Globus pallidus (tissue), 1 donor: ENCODE data around the gene IRF4.

Experiments used
- DNase-seq: peaks from one replicate; pipeline ENCODE4 v3.0.0-alpha.2; 2015; ENCODE audit warnings: low spot score

IRF4 gene

GRCh38 chr6:381742-382461, 9.7 kb upstream of the IRF4 start:
- no peak for DNase-seq

GRCh38 chr6:382883-383810, 8.4 kb upstream of the IRF4 start:
- no peak for DNase-seq

GRCh38 chr6:383856-384255, 7.7 kb upstream of the IRF4 start:
- DNase-seq = no peak

- DNase-seq = no peak
Observed at GRCh38 chr6:384898-385297, 6.7 kb upstream of the IRF4 start.

- DNase-seq = no peak
Observed at GRCh38 chr6:385614-386013, 5.9 kb upstream of the IRF4 start.

GRCh38 chr6:386688-387266, 4.8 kb upstream of the IRF4 start:
- DNase-seq = no peak

- no peak for DNase-seq
Observed at GRCh38 chr6:387293-387741, 4.2 kb upstream of the IRF4 start.

GRCh38 chr6:388202-388903, 3.2 kb upstream of the IRF4 start:
- no peak for DNase-seq

- no peak for DNase-seq
Observed at GRCh38 chr6:389143-389542, 2.4 kb upstream of the IRF4 start.

GRCh38 chr6:389622-390021, 1.9 kb upstream of the IRF4 start:
- no peak for DNase-seq

GRCh38 chr6:390914-391558, 516 bp upstream of the IRF4 start:
- no peak for DNase-seq

GRCh38 chr6:392441-393390, 1.2 kb downstream of the IRF4 start:
- DNase-seq = no peak

- no peak for DNase-seq
Observed at GRCh38 chr6:393391-394221, 2.1 kb downstream of the IRF4 start.

GRCh38 chr6:394641-395289, 3.2 kb downstream of the IRF4 start:
- no peak for DNase-seq

- no peak for DNase-seq
Observed at GRCh38 chr6:395432-396125, 4.0 kb downstream of the IRF4 start.

GRCh38 chr6:396126-396520, 4.6 kb downstream of the IRF4 start:
- DNase-seq = no peak

- no peak for DNase-seq
Observed at GRCh38 chr6:397056-397455, 5.5 kb downstream of the IRF4 start.

- DNase-seq = no peak
Observed at GRCh38 chr6:397604-398003, 6.1 kb downstream of the IRF4 start.

- DNase-seq = no peak
Observed at GRCh38 chr6:398065-398464, 6.5 kb downstream of the IRF4 start.
